GM18526 (cell line): ENCODE measurements around the gene SYT13.

Experiments used
- POLR2A ChIP-seq: IDR thresholded peaks from 3 replicates; pipeline ENCODE4 v1.6.1; 2011; ENCODE audit not compliant: insufficient read length; ENCODE audit errors: extremely low read depth

SYT13 gene

DNA sequence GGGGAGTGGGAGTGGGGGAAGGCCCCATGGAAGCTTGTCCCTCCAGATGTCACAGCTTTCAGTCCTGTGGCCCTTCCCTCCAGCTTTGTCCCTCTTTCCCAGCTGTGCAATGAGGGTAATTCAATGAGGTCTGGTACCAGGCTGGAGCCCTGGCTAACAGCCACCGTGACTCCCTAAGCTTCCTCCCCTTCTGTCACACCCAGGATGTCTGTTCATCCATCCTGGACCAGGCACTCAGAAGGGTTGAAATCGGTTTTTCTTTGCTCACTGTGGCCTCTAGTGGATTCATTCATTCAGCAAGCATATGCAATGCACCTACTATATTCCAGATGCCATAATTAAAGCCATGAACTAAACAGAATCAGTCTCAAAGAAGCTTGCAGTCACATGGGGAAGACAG lies 38.7 kb downstream of the SYT13 start:
- TF ChIP-seq POLR2A: no peak

DNA sequence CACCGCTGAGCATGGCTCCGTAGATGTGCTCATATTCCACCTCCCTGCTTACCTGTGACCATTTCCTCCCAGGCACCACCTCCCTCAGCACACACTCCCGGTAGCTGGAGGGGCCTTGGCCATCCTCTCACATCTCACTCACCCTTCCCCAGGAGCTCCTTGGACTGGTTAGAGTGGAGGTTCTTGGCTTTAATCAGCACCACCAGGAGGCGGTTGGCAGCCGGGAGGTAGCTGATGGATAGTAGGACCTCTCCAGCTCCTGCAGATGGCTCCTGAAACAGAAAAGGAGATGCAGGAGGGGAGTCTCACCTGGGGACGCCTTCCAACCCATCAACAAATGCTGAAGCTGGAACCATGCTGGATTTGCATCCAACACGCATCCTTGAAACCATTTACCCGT lies 39.9 kb downstream of the SYT13 start:
- no peak for TF ChIP-seq POLR2A

DNA sequence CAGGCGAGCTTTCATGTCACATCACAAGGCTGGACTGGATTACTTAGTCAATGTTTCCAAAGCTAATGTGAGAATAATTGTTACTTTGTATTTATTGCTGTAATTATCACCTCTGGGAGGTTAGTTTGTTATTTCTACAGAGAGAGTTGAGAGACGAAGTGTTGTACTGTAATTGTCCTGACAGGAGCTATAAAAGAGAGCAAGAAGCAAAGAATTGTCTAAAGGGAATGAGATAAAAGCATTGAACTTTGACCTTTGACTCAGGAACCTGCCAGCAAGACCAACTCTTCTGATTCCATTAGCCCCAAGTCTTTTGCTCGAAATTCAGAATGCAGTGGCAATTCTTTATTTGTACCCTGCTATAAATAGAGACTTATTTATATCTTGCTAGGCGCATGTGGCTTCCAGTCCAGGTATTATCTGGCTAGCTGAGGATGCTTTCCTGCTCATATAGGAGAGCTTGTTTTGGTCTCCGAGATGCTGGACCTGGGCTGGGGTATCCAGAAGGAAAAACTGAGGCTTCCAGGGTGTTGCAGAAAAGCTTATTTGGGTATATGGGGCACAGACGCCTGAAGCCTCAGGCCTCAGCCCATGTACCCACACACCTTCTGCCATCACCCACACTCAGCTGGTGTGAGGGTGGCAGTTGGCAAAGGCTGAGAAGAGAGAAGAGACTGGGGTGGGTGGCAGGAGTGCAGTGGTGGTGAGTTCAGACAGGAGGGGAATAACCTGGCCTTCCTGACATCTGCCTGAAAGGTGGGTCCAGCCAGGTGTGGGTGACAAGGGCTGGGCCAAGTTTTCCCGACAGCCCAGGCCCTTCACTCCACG lies 40.7 kb downstream of the SYT13 start:
- TF ChIP-seq POLR2A: no peak

DNA sequence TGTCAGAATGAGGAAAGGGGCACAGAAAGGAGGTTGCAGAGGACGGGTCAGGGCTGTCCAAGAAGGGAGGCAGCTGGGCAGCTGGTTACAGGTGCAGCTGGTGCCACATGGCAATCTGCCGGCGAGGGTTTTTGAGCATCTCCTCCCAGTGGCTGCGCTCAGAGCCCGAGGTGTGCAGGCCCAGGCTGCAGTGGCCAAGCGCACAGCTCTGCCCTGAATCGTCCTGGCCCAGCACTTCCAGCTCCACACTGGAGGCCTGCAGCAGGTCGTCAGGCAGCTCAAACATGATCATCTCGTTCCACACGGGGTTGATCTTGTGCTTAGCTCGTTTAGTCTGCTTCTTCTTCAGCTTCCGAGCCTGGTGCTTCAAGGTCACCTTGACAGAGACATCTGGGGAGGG lies 42.2 kb downstream of the SYT13 start:
- no peak for TF ChIP-seq POLR2A

DNA sequence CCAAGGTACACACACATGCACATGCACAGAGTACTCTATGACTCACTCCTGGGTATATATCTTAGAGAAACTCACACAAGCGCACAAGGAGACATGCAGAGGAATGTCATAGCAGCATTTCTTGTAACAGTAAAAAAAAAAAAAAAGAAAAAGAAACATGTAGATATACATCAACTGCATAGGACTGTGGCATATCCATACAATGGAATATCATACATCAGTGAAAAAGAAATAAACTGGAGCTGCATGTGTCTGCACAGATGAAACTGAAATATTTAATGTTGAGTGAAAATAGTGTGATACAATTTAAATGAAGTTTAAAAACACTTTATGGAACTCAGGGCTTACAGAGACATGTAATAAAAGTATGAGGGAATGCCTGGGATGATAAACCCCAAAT lies 46.4 kb downstream of the SYT13 start:
- no peak for TF ChIP-seq POLR2A

DNA sequence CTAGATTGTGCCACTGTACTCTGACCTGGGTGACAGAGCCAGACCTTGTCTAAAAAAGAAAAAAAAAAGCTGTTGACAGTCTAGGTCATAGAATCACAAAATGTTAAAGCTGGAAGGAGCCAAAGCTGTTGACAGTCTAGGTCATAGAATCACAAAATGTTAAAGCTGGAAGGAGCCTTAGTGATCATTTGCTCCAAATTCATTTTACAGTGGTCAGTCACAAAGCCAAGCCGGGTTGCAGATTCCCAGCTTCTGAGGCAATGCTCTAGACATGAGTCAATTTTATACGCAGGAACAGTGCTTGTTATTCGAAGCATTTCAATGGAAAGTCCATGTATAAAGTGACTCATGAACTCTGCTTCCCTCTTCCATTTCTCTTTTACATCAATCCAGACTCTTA lies 47.4 kb downstream of the SYT13 start:
- TF ChIP-seq POLR2A: no peak

DNA sequence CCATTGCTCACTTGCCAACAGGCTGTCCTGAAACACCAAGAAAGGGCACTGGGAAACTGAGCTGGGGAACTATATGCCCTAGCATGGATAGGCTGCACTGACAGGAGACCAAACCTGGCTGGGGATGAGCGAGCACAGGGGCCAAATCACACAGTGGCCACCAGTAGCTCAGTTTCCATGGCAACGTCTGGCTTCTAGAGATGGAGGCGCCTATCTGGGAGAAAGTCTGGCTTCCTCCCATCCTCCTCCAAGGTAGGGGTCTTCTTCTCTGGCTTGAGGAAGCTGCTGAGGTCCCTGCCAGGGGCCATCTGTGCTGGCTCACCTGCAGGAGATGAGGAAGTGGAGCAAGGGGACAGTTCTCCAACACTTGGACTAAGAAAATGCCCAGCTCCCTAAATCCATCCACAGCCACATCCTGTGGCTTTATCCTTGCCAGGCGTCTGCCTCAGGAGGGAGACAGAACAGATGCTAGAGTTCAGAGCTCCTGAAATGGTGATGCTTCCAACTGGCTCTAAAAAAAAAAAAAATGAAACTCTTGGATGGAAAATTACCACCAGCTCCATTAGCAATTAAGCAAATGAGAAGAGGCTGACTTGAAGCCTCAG lies 48.3 kb downstream of the SYT13 start:
- no peak for TF ChIP-seq POLR2A

DNA sequence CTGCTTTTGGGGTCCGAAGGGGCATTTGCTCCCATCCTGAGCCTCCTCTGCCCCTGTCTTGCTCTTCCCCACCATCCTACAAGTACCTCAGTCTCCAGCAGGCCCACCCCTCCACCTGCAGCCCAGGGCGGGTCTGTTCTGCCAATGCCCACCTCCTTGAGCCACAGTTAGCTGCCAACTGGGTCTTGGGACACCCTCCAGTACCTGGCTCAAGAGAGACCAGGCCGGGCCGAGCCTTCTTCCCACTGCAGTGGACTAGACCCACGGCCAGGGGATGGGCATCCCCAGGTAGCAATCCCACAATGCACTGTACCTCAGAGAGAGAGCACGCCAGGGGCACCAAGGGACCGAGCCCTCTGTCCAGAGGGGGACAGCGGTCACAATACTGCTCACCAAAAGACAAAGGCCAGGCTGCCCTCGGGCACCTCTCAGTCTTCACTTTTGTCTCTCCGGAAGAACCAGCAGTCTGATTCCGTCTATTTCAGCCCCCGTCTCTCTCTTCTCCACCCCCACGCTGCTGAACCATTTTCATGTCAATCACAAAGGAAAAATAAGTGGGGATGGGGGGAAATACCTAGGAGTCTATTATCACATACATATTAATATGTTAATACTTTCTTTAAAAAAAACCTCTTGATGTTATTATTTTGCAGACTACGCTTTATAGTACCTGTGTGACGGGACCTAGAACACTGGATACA lies 51.7 kb downstream of the SYT13 start:
- no peak for TF ChIP-seq POLR2A

DNA sequence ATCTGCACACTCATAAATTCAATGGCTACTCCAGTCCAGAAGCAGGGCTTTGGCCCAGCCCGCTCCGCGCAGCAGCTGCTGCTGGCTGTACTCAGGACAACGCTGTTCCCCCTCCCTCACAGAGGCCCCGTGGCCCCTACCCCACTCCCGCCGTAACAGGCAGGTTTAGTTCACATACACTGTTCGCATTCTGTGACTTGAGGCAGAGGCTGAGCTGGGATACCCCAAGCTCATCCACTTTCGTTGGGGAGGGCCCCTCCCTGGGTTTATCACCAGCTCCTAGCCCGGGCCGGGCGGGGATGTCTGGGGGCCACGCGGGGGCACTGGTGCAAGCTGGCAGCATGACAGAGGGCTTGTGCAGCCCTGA lies 52.4 kb downstream of the SYT13 start:
- TF ChIP-seq POLR2A: no peak

DNA sequence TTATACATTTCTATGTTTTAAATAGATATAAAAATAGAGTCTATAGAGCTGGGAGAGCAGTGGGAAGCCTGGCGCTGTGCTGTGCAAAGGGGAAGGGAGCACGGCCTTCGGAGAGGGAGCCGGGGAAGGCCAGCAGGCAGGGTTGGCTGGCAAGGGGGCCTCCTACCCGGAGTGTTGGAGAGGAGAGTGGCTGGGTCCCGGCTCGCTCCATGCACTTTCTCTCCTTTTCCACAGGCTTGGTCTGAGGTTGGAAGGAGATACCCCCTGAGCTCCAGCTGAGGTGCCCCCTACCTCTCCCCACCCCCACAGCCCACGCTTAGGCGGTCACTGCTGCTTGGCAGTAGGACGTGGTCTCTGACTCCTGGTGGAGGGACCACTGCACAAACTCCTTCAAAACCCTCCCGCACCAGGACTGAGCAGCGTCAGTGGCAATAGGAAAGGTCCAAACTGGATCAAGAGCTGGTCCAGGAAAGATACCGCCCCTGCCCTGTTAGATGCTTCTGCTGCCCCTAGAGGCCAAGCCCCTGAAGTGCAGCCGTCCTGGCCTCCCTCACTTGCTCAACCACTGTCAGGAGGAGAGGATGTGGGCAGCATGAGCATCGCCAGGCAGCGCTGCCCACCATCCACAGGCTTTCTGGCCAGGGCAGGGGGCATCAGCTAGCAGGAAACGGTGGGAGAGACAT lies 52.9 kb downstream of the SYT13 start:
- TF ChIP-seq POLR2A: no peak

DNA sequence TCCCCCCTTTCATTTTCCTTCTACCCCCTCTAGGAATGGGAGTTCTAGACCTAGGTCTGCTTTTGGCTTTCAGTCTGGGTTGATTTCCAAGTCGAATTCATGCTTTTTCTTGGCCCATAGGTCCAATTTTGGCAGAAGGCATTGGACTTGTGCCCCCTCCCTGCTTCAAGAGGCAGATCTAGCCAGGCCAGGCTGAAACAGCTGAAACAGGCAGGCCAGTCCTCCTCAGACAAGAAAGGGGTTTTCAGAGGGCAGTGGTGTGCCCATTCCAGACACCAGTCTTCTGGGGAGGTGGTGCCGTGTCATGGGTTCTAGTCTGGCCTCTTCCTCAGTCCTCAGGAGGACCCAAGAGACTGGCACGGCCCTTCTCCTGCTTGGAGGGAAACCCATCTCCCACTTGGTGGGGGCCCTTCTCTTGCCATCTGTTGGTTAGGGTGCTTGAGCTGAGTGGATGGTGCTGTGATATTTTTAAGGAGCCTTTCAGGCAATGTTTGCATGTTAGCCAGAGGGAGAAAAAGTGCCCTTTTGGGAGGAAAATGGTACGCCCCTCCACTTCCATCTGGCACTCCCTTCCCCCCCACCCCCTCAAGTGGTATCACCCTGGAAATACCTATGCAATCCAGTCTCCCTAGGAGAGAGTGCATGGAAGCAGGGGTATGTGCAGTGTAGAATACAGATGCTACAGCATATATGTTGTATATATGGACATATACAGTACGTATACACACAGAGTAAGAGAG lies 53.6 kb downstream of the SYT13 start:
- TF ChIP-seq POLR2A: no peak

DNA sequence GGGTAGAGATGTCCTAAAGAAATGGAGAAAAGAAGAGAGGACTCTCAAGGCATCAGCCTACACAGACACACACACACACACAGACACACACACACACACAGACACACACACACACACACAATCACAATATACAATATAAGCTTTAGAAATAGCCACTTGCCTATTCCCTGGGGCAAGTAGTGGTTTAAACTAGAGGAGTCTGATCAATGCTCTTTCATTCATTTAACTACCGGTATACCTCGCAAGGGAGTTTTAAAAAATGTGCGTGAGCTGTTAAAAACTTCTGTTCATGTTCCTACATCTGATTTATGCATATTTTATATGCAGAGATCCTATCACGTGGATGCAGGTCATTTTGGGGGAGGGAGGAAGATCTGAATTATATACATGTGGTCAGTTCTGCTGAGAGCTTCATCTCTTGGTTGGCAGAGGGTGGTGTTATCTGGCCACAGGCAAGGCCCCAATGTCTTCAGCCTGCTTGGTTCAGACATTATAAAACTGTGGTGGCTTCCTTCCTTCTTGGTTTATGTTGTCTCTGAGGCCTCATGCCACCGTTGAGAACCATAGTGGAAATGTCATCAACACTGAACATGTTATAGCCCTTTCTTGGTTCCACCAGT lies 56.6 kb downstream of the SYT13 start:
- no peak for TF ChIP-seq POLR2A

DNA sequence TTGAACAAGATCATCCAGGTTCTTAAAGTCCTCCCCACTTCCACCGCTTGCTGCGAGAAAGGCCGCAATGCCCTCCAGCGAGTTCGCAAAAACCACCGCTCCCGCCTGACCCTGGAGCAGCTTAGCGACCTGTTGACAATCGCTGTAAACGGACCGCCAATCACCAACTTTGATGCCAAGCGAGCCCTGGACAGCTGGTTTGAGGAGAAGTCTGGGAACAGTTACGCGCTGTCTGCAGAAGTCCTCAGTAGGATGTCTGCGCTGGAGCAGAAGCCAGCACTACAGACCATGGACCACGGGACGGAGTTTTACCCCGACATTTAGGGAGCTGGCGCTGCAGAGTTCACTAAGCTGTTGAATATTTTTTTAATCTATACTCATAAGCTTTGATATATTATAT lies 58.3 kb downstream of the SYT13 start:
- TF ChIP-seq POLR2A: no peak

DNA sequence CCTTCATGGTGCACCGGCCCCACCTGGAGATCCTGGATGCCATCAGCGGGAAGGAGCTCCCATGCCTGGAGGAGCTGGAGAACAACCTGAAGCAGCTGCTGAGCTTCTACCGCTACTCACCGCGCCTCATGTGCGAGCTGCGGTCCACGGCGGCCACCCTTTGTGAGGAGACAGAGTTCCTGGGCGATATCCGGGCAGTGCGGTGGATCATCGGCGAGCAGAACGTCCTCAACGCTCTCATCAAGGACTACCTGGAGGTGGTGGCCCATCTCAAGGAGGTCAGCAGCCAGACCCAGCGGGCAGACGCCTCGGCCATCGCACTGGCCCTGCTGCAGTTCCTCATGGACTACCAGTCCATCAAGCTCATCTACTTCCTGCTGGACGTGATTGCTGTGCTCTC lies 59.2 kb downstream of the SYT13 start:
- no peak for TF ChIP-seq POLR2A
